H1 (cell line): Measurements from ENCODE around the gene ADGRV1. TPM values are rescaled to one million over a fixed set of nuclear protein-coding genes. Genes with fewer than 3 reads are reported as not detected.

Source experiments
- CTCF ChIA-PET: fragments of 300-600 bp; sonication (Branson Sonifier 250); formaldehyde crosslinking; loops from one replicate; lab custom pipeline; 2021; ENCODE audit not compliant: partially characterized antibody; lab: Charles Lee
- POLR2A ChIA-PET: fragments of 300-600 bp; sonication (Branson Sonifier 250); formaldehyde crosslinking; loops from one replicate; lab custom pipeline; 2021; ENCODE audit warnings: inconsistent platforms; ENCODE audit not compliant: partially characterized antibody; lab: Charles Lee
- DNase-seq, 2 experiments: peaks; one replicate each; pipeline versions ENCODE4 v3.0.0 to v3.0.0-alpha.2; 2010 to 2022; ENCODE audit warnings: low spot score in 2 of 2, low read depth in 1 of 2, mixed read lengths in 1 of 2
- FAIRE-seq: peaks from 2 replicates; lab custom pipeline; 2011; peaks lifted over from hg19 to GRCh38; lab: Jason Lieb, UNC
- H2AFZ ChIP-seq: 2 replicates; pipeline ENCODE4 v1.8.1; 2012; ENCODE audit warnings: low read length, inconsistent platforms
- H2AK5ac ChIP-seq: 2 replicates; pipeline ENCODE4 v1.6.1; 2013; ENCODE audit warnings: low read depth, low read length
- H2BK120ac ChIP-seq: replicated peaks from 2 replicates; pipeline ENCODE3; 2013; ENCODE audit warnings: low read depth, low read length, inconsistent platforms
- H2BK12ac ChIP-seq: 2 replicates; pipeline ENCODE4 v1.6.1; 2013; ENCODE audit warnings: low read depth, low read length
- H2BK15ac ChIP-seq: 2 replicates; pipeline ENCODE4 v1.6.1; 2013; ENCODE audit warnings: low read length
- H2BK20ac ChIP-seq: 2 replicates; pipeline ENCODE4 v1.6.1; 2013; ENCODE audit warnings: low read length
- H2BK5ac ChIP-seq: 2 replicates; pipeline ENCODE4 v1.6.1; 2013; ENCODE audit warnings: low read depth, low read length
- H3K14ac ChIP-seq: 2 replicates; pipeline ENCODE4 v1.6.1; 2013; ENCODE audit warnings: inconsistent platforms; ENCODE audit not compliant: insufficient read length
- H3K18ac ChIP-seq: 2 replicates; pipeline ENCODE4 v1.6.1; 2013; ENCODE audit warnings: low read length; ENCODE audit errors: extremely low read depth
- H3K23ac ChIP-seq: 2 replicates; pipeline ENCODE4 v1.6.1; 2013; ENCODE audit warnings: inconsistent platforms; ENCODE audit not compliant: insufficient read length
- H3K23me2 ChIP-seq: 2 replicates; pipeline ENCODE4 v1.6.1; 2013; ENCODE audit warnings: low read depth, low read length
- H3K27ac ChIP-seq: 2 replicates; pipeline ENCODE4 v1.6.1; 2011; ENCODE audit warnings: low read depth, low read length, inconsistent platforms
- H3K27me3 ChIP-seq, 4 experiments: replicated peaks in 1 of 4; 1 replicate in 1 of 4; 2 replicates in 3 of 4; pipeline versions ENCODE4 v1.6.1 to v1.8.1; 2011 to 2013; ENCODE audit warnings: low read length in 3 of 4, mild to moderate bottlenecking in 3 of 4, inconsistent platforms in 2 of 4, mixed read lengths in 2 of 4, moderate library complexity in 1 of 4; ENCODE audit not compliant: control insufficient read depth in 3 of 4, insufficient read depth in 3 of 4; ENCODE audit errors: extremely low read depth in 1 of 4
- H3K36me3 ChIP-seq, 4 experiments: 2 replicates each; pipeline versions ENCODE4 v1.6.1 to v1.8.1; 2011 to 2013; ENCODE audit warnings: mild to moderate bottlenecking in 4 of 4, low read length in 3 of 4, moderate library complexity in 2 of 4, control low read depth in 1 of 4, inconsistent platforms in 1 of 4; ENCODE audit not compliant: insufficient read depth in 4 of 4, control insufficient read depth in 2 of 4
- H3K4ac ChIP-seq: replicated peaks from 2 replicates; pipeline ENCODE3; 2013; ENCODE audit warnings: low read length, low read depth, mixed read lengths, inconsistent platforms; ENCODE audit not compliant: insufficient read length
- H3K4me1 ChIP-seq, 4 experiments: replicated peaks in 1 of 4; 1 replicate in 1 of 4; 2 replicates in 3 of 4; pipeline versions ENCODE4 v1.6.1 to v1.8.1; 2011 to 2013; ENCODE audit warnings: low read length in 3 of 4, inconsistent platforms in 2 of 4, mixed read lengths in 1 of 4; ENCODE audit not compliant: insufficient read depth in 4 of 4, control insufficient read depth in 3 of 4
- H3K4me2 ChIP-seq, 2 experiments: 2 replicates each; pipeline versions ENCODE4 v1.6.1 to v1.8.1; 2011 to 2013; ENCODE audit warnings: low read depth in 2 of 2, low read length in 2 of 2, control low read depth in 1 of 2, inconsistent platforms in 1 of 2, mild to moderate bottlenecking in 1 of 2; ENCODE audit not compliant: insufficient read depth in 1 of 2
- H3K4me3 ChIP-seq, 4 experiments: fragments of 200-600, 300-600 bp in 1 of 4; sonication (generic), shearing (Covaris generic), sonication (Bioruptor Twin) in 1 of 4; 2 replicates each; pipeline versions ENCODE4 v1.5.1 to v1.8.1; 2011 to 2016; ENCODE audit warnings: low read length in 4 of 4, low read depth in 3 of 4, control low read depth in 2 of 4, inconsistent platforms in 2 of 4, mild to moderate bottlenecking in 2 of 4, mixed read lengths in 1 of 4, moderate library complexity in 1 of 4; ENCODE audit not compliant: insufficient read depth in 2 of 4; ENCODE audit errors: extremely low read depth in 1 of 4
- H3K56ac ChIP-seq: replicated peaks from 2 replicates; pipeline ENCODE3; 2013; ENCODE audit warnings: low read depth, mild to moderate bottlenecking, mixed read lengths, low read length, inconsistent platforms; ENCODE audit not compliant: insufficient read length
- H3K79me1 ChIP-seq: 2 replicates; pipeline ENCODE4 v1.6.1; 2013; ENCODE audit warnings: low read depth, low read length, control low read depth
- H3K79me2 ChIP-seq, 2 experiments: 2 replicates each; pipeline versions ENCODE4 v1.6.1 to v1.8.1; 2012 to 2013; ENCODE audit warnings: low read length in 2 of 2, mild to moderate bottlenecking in 2 of 2, inconsistent platforms in 1 of 2; ENCODE audit not compliant: insufficient read depth in 2 of 2, control insufficient read depth in 1 of 2
- H3K9ac ChIP-seq, 4 experiments: replicated peaks in 1 of 4; 1 replicate in 1 of 4; 2 replicates in 3 of 4; pipeline versions ENCODE4 v1.6.1 to v1.8.1; 2011 to 2013; ENCODE audit warnings: low read depth in 3 of 4, low read length in 3 of 4, control low read depth in 2 of 4, mild to moderate bottlenecking in 2 of 4, moderate library complexity in 2 of 4, inconsistent platforms in 1 of 4; ENCODE audit errors: extremely low read depth in 1 of 4
- H3K9me3 ChIP-seq, 2 experiments: 2 replicates each; pipeline versions ENCODE4 v1.6.1 to v1.8.1; 2012 to 2013; ENCODE audit warnings: mild to moderate bottlenecking in 2 of 2, moderate library complexity in 2 of 2, control low read depth in 1 of 2, inconsistent platforms in 1 of 2, low read depth in 1 of 2, low read length in 1 of 2, mixed read lengths in 1 of 2; ENCODE audit not compliant: insufficient read depth in 2 of 2
- H4K20me1 ChIP-seq, 2 experiments: replicated peaks in 1 of 2; 2 replicates each; pipeline versions ENCODE3 to v1.8.1; 2011 to 2013; ENCODE audit warnings: inconsistent platforms in 2 of 2, low read length in 2 of 2, mild to moderate bottlenecking in 1 of 2; ENCODE audit not compliant: insufficient read depth in 2 of 2, control insufficient read depth in 1 of 2
- H4K5ac ChIP-seq: 2 replicates; pipeline ENCODE4 v1.6.1; 2013; ENCODE audit warnings: low read length, low read depth, mixed read lengths, inconsistent platforms; ENCODE audit not compliant: insufficient read length
- H4K8ac ChIP-seq: 2 replicates; pipeline ENCODE4 v1.8.0; 2013; ENCODE audit warnings: mild to moderate bottlenecking, moderate library complexity, low read length, inconsistent platforms; ENCODE audit not compliant: insufficient read depth; ENCODE audit errors: extremely low read depth
- H4K91ac ChIP-seq: replicated peaks from 2 replicates; pipeline ENCODE3; 2013; ENCODE audit warnings: low read length, mixed read lengths, inconsistent platforms; ENCODE audit not compliant: insufficient read length
- ASH2L ChIP-seq: fragments of 200-600, 300-600 bp; sonication (generic); IDR thresholded peaks from one replicate; pipeline ENCODE4 v1.7.1; 2017; ENCODE audit warnings: low read length
- BRCA1 ChIP-seq: IDR thresholded peaks from 2 replicates; pipeline ENCODE4 v1.6.1; 2012; ENCODE audit warnings: low read depth, low read length, improper control_type of control experiment
- CEBPB ChIP-seq: IDR thresholded peaks from 2 replicates; pipeline ENCODE4 v1.6.1; 2012; ENCODE audit warnings: low read depth, low read length
- CTBP2 ChIP-seq: IDR thresholded peaks from 2 replicates; pipeline ENCODE4 v1.7.0; 2011; ENCODE audit warnings: borderline replicate concordance, mild to moderate bottlenecking, moderate library complexity, mixed read lengths, low read length; ENCODE audit not compliant: insufficient read depth, insufficient read length
- GABPA ChIP-seq: IDR thresholded peaks from 2 replicates; pipeline ENCODE4 v1.6.1; 2011; ENCODE audit warnings: mild to moderate bottlenecking, low read length, moderate library complexity, borderline replicate concordance; ENCODE audit not compliant: insufficient read depth
- JUN ChIP-seq: IDR thresholded peaks from 2 replicates; pipeline ENCODE4 v1.6.1; 2011; ENCODE audit warnings: low read depth, mild to moderate bottlenecking, improper control_type of control experiment, low read length
- WGBS, 2 experiments: shearing (Covaris generic) in 1 of 2; methylation state at CpG; one replicate each; pipeline versions ENCODE4 v1.1.6 to v1.1.7; 2013 to 2015; ENCODE audit warnings: low lambda C conversion rate in 2 of 2, mixed read lengths in 2 of 2, inconsistent platforms in 1 of 2, low coverage in 1 of 2, missing lambda C conversion rate in 1 of 2; ENCODE audit not compliant: insufficient replicate concordance in 2 of 2, insufficient coverage in 1 of 2, insufficient read length in 1 of 2; ENCODE audit errors: extremely low coverage in 1 of 2, missing lambda C conversion rate in 1 of 2; 5-methylcytosine and 5-hydroxymethylcytosine counted together
- polyA plus RNA-seq, 7 experiments: library from polyadenylated mRNA; depleted of rRNA in 3 of 7; stranded (reverse) in 5 of 7; unstranded in 2 of 7; fragments of >200 nt in 5 of 7; fragments of 200-250 nt in 2 of 7; gene quantifications; 1 replicate in 5 of 7; 2 replicates in 1 of 7; 4 replicates in 1 of 7; pipeline versions ENCODE4 v1.2.1 to v1.2.3, GENCODE V29; 2011 to 2013; ENCODE audit warnings: missing spikeins in 2 of 7, mixed read lengths in 2 of 7
- total RNA-seq: library from RNA; stranded (reverse); fragmentation: NEBNext Ultra II Directional; extraction: Animal tissue kit (Norgen Biotek cat#: 25700); gene quantifications from 2 replicates; pipeline ENCODE4 v1.2.1, GENCODE V29; 2021
- TF ChIP-seq, protein P1 (sequence below): IDR thresholded peaks from 2 replicates; pipeline ENCODE4 v1.6.1; 2011; ENCODE audit warnings: low read depth, mild to moderate bottlenecking, low read length; ENCODE audit not compliant: insufficient read depth

The ADGRV1 gene
- total and polyA plus RNA-seq, 2 of the 8 experiments (the other 6 are each of a cell fraction or from before 2014, with no cell fraction given): 53.1 to 62.2 TPM

DNA sequence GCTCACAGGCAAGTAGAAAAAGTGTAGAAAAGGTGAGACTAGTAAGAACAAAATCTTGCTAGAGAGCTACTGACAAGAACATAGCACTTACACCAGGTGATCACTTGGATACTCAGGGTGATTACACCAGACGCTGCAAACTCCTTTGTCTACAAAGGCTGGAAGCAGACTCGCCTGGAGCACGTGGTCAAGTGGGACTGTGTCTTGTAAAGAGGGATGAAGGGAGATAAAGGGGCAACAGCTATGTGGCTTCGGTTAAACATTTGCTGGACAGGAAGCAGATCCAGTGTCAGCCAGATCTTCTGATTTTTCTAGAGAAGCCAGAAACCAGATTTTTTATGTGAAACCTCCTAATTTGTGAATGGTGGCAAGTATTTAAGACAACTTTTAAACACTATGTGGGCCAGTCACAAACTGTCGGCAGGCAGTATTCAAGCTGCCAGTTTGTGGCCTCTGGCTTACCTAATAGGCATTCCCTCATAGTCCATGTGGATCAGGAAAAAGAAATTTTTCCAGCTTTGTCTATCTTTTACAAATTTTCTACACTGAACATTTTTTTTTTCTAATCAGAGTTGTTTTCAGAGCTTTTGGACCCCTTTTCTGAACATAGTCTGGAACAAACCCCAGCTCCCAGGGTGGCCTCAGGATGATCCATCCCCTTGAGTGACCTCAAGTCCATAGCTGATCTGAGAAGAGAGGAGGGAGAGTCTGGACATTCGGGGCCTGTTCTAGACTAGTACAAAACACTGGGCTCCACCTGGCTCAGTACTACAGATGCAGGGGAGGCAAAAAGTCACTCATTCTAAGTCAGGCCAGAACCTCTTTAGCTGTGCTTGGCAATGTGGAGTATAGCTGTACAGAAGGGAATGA is 561.6 kb downstream of the ADGRV1 start:
- ChIA-PET CTCF (interaction anchor here (0.9 to 2.5 kb wide), 7 partner anchors 11 to 265 kb away, joined by 3 to 7 read pairs (median 4); no protein-coding TSS in a partner anchor), POLR2A (interaction anchor here (0.8 kb wide), 1 partner anchor 263 kb away, joined by 5 read pairs; the partner anchor contains the start of gene ARRDC3)
- H4K91ac ChIP-seq: no peak overlapping the region
- no peaks in the 10 kb centered on the region for H3K79me1 ChIP-seq
- H2BK5ac ChIP-seq: no peak overlapping the region
- H4K5ac ChIP-seq: no peak overlapping the region
- no peaks in the 10 kb centered on the region for H3K79me2 ChIP-seq
- H4K8ac ChIP-seq: no peak overlapping the region
- no peak overlapping the region for H3K4ac ChIP-seq
- H3K27me3 ChIP-seq: no peaks in the 10 kb centered on the region
- no peak overlapping the region for H3K4me2 ChIP-seq
- H3K56ac ChIP-seq: no peak overlapping the region
- H3K27ac ChIP-seq: no peak overlapping the region
- no peak overlapping the region for H2AFZ ChIP-seq
- H2BK20ac ChIP-seq: no peak overlapping the region
- no peak overlapping the region for H2BK15ac ChIP-seq
- no peaks in the 10 kb centered on the region for H4K20me1 ChIP-seq
- no peak overlapping the region for H3K9ac ChIP-seq
- no peaks in the 10 kb centered on the region for H3K9me3 ChIP-seq
- no peaks in the 10 kb centered on the region for H3K4me1 ChIP-seq
- no peaks in the 10 kb centered on the region for H3K23me2 ChIP-seq
- TF ChIP-seq GABPA (no peak), ASH2L (no peak), JUN (no peak), CTBP2 (no peak), BRCA1 (no peak), CEBPB (no peak)
- TF ChIP-seq, protein P1, sequence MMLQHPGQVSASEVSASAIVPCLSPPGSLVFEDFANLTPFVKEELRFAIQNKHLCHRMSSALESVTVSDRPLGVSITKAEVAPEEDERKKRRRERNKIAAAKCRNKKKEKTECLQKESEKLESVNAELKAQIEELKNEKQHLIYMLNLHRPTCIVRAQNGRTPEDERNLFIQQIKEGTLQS: no peak
- H3K18ac ChIP-seq: no peak overlapping the region
- H2BK12ac ChIP-seq: no peak overlapping the region
- no peak overlapping the region for H3K4me3 ChIP-seq
- 83% methylated on average over 6 of the region's 6 CpGs; no CpG with 5 or more reads in 1 of the 2 experiments for WGBS, 2 experiments
- H2BK120ac ChIP-seq: no peak overlapping the region
- FAIRE-seq (no peak), DNase-seq (no peak)
- peaks cover 0 to 2% (median 0%) of the 10 kb centered on the region in 4 experiments; a peak in 1 of 8 replicates for H3K36me3 ChIP-seq
- H2AK5ac ChIP-seq: no peak overlapping the region
- no peak overlapping the region for H3K23ac ChIP-seq
- H3K14ac ChIP-seq: no peak overlapping the region
